ENCODE data around the gene KLRC2. TPM values are rescaled to one million over a fixed set of nuclear protein-coding genes. Genes with fewer than 3 reads are reported as not detected.
"Not testable (repeated sequence)": the region's sequence is repeated elsewhere in the genome, so short reads cannot be mapped to it uniquely, and the experiment has no call there.

KLRC2 gene
- total RNA-seq, 2 experiments from 2014 or later: 0.22 TPM; not detected in 1

GRCh38 chr12:10397296-10397695 is 38.5 kb downstream of the KLRC2 start:
- H3K9me3 Mint-ChIP-seq: no peaks in the 10 kb centered on the region
- ChIA-PET CTCF (no interaction called here), POLR2A (no interaction called here)
- intact Hi-C loops (cut with DNase I, micrococcal nuclease): loop anchor here in 1 of 2 experiments (10.0 kb wide), 1 partner anchor 62 kb away; no protein-coding TSS in a partner anchor
- H3K4me1 ChIP-seq (ENCODE audit: insufficient read depth, low read length): no peaks in the 10 kb centered on the region
- peak in 1 of 14 experiments; percentile 61 for DNase-seq
- ATAC-seq (ENCODE audit: poor library complexity): no peak
- H3K4me3 ChIP-seq (ENCODE audit: low read length): no peak overlapping the region
- no peak overlapping the region for H3K4me3 Mint-ChIP-seq
- H3K27ac Mint-ChIP-seq: no peak overlapping the region
- no peaks in the 10 kb centered on the region for H3K36me3 Mint-ChIP-seq (ENCODE audit: low read depth)
- H3K9me3 ChIP-seq (ENCODE audit: control insufficient read depth in 1 of 2, insufficient read depth in 1 of 2, low read length in 2 of 2): no peaks in the 10 kb centered on the region
- peaks cover 0 to 6% of the 10 kb centered on the region in 2 experiments for H3K27me3 ChIP-seq (ENCODE audit: control insufficient read depth in 1 of 2, insufficient read depth in 2 of 2, low read length in 2 of 2)
- no peak overlapping the region for H3K27ac ChIP-seq (ENCODE audit: low read depth in 1 of 2, low read length in 2 of 2)
- H3K4me1 Mint-ChIP-seq (ENCODE audit: low read depth): peaks cover 7% of the 10 kb centered on the region
- H3K27me3 Mint-ChIP-seq: peaks cover 23% of the 10 kb centered on the region
- H3K36me3 ChIP-seq (ENCODE audit: insufficient read depth, low read length): no peaks in the 10 kb centered on the region
- TF ChIP-seq CTCF (IDR thresholded peaks at IDR 0.05): no peak

DNA sequence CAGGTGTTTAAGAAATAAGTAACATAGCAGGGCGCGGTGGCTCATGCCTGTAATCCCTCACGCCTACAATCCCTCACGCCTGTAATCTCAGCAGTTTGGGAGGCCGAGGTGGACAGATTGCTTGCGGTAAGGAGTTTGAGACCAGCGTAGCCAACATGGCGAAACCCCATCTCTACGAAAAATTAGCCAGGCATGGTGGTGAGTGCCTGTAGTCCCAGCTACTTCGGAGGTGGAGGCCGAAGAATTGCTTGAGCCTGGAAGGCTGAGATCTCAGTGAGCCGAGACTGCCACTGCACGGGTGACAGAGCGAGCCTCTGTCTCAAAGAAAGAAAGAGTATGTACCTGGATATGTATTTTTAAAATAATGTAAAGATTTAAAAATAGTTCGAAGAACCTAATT is 39.6 kb downstream of the KLRC2 start:
- intact Hi-C loops (cut with DNase I, micrococcal nuclease): loop anchor here in 1 of 2 experiments (10.0 kb wide), 1 partner anchor 61 kb away; no protein-coding TSS in a partner anchor
- ATAC-seq (ENCODE audit: poor library complexity); H3K4me1 ChIP-seq (ENCODE audit: insufficient read depth, low read length); DNase-seq; H3K4me3 ChIP-seq (ENCODE audit: low read length); H3K9me3 Mint-ChIP-seq; H3K27ac Mint-ChIP-seq; H3K27me3 ChIP-seq (ENCODE audit: control insufficient read depth in 1 of 2, insufficient read depth in 2 of 2, low read length in 2 of 2); H3K4me1 Mint-ChIP-seq (ENCODE audit: low read depth); POLR2A ChIA-PET; H3K36me3 Mint-ChIP-seq (ENCODE audit: low read depth); H3K36me3 ChIP-seq (ENCODE audit: insufficient read depth, low read length); H3K4me3 Mint-ChIP-seq; H3K9me3 ChIP-seq (ENCODE audit: control insufficient read depth in 1 of 2, insufficient read depth in 1 of 2, low read length in 2 of 2); H3K27ac ChIP-seq (ENCODE audit: low read depth in 1 of 2, low read length in 2 of 2); CTCF ChIA-PET: not testable (repeated sequence)
- H3K27me3 Mint-ChIP-seq: peaks cover 27% of the 10 kb centered on the region

- H3K27me3 ChIP-seq (ENCODE audit: control insufficient read depth in 1 of 2, insufficient read depth in 2 of 2, low read length in 2 of 2): peaks cover 0 to 6% of the 10 kb centered on the region in 2 experiments
- CTCF ChIA-PET: no interaction called here
- no peaks in the 10 kb centered on the region for H3K9me3 Mint-ChIP-seq
- H3K27ac Mint-ChIP-seq: no peak overlapping the region
- DNase-seq (peak in 3 of 14 experiments; percentile 16 to 76 (median 16)), ATAC-seq (ENCODE audit: poor library complexity) (peak; percentile 51)
- intact Hi-C loops (cut with DNase I, micrococcal nuclease): loop anchor here in 1 of 2 experiments (10.0 kb wide), 1 partner anchor 61 kb away; no protein-coding TSS in a partner anchor
- no peak overlapping the region for H3K4me3 Mint-ChIP-seq
- H3K36me3 Mint-ChIP-seq (ENCODE audit: low read depth): no peaks in the 10 kb centered on the region
- no peaks in the 10 kb centered on the region for H3K36me3 ChIP-seq (ENCODE audit: insufficient read depth, low read length)
- TF ChIP-seq CTCF (IDR thresholded peaks at IDR 0.05): no peak
- H3K4me1 Mint-ChIP-seq (ENCODE audit: low read depth): peaks cover 7% of the 10 kb centered on the region
- peak overlapping the region; percentile 19 to 36 for H3K27ac ChIP-seq (ENCODE audit: low read depth in 1 of 2, low read length in 2 of 2)
- no peak overlapping the region for H3K4me3 ChIP-seq (ENCODE audit: low read length)
- H3K9me3 ChIP-seq (ENCODE audit: control insufficient read depth in 1 of 2, insufficient read depth in 1 of 2, low read length in 2 of 2): no peaks in the 10 kb centered on the region
- POLR2A ChIA-PET: no interaction called here
- no peaks in the 10 kb centered on the region for H3K4me1 ChIP-seq (ENCODE audit: insufficient read depth, low read length)
- peaks cover 23% of the 10 kb centered on the region for H3K27me3 Mint-ChIP-seq
Observed at GRCh38 chr12:10395390-10395998, 40.3 kb downstream of the KLRC2 start.

DNA sequence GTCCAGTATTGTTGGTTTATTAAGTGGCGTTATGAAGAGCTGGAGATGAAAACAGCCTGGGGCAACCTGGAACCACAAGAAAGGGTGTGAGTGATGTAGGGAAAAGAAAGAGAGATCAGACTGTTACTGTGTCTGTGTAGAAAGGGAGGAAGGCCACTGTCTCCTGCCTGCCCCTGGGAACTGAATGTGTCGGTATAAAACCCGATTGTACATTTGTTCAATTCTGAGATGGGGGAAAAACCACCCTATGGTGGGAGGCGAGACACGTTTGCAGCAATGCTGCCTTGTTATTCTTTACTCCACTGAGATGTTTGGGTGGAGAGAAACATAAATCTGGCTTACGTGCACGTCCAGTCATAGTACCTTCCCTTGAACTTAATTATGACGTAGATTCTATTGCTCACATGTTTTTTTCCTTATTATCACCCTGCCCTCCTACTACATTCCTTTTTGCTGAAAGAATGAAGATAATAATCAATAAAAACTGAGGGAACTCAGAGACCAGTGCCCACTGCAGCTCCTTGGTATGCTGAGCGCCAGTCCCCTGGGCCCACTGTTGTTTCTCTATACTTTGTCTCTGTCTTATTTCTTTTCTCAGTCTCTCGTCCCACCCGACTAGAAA is 41.2 kb downstream of the KLRC2 start:
- H3K27me3 ChIP-seq (ENCODE audit: control insufficient read depth in 1 of 2, insufficient read depth in 2 of 2, low read length in 2 of 2); CTCF ChIA-PET; H3K27ac ChIP-seq (ENCODE audit: low read depth in 1 of 2, low read length in 2 of 2); POLR2A ChIA-PET; ATAC-seq (ENCODE audit: poor library complexity); H3K36me3 ChIP-seq (ENCODE audit: insufficient read depth, low read length); H3K9me3 Mint-ChIP-seq; H3K4me1 ChIP-seq (ENCODE audit: insufficient read depth, low read length); H3K27ac Mint-ChIP-seq; H3K4me3 Mint-ChIP-seq; H3K4me3 ChIP-seq (ENCODE audit: low read length); H3K36me3 Mint-ChIP-seq (ENCODE audit: low read depth); H3K4me1 Mint-ChIP-seq (ENCODE audit: low read depth); H3K9me3 ChIP-seq (ENCODE audit: control insufficient read depth in 1 of 2, insufficient read depth in 1 of 2, low read length in 2 of 2): not testable (repeated sequence)
- H3K27me3 Mint-ChIP-seq: peaks cover 29% of the 10 kb centered on the region
- peak in 1 of 14 experiments; percentile 58 for DNase-seq
- intact Hi-C loops (cut with DNase I, micrococcal nuclease): loop anchor here in 1 of 2 experiments (10.0 kb wide), 1 partner anchor 60 kb away; no protein-coding TSS in a partner anchor

Data from CD4-positive, alpha-beta T cell (primary cell).